ENCODE results near the gene SFXN5. TPM values are rescaled to one million over a fixed set of nuclear protein-coding genes. Genes with fewer than 3 reads are reported as not detected.
A peak's percentile ranks its signal among the peaks of the same experiment; 100 is the strongest.

The SFXN5 gene
- total and polyA plus RNA-seq, 2 donors (not counting 1 experiment from before 2014, with no cell fraction given): 5.8 to 13.9 TPM

DNA sequence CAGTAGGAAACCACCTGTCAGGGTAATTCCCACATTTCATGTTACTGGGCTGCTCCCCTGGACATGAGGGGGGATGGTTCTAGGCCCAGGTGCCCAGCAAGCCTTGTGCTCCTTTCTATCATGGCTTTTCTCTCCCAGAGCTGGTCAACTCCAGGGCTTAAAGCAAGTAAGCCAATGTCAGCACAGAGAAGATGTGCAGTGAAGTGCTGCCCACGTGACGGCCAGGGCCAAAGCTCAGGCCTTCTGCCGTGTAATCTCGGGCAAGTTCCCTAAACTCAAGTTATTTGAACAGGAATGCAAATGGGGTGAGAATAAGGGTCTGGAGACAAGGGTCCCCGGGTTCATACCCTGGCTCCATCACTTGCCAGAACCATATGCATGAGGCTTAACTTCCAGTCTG lies 16.5 kb downstream of the SFXN5 start:
- no peaks in the 10 kb centered on the region for H3K27me3 ChIP-seq (ENCODE audit: control insufficient read depth, insufficient read depth, low read length)
- peaks cover 2% of the 10 kb centered on the region for H3K36me3 ChIP-seq (ENCODE audit: control insufficient read depth, insufficient read depth, low read length)
- H3K4me2 ChIP-seq (ENCODE audit: extremely low read depth, insufficient read depth, low read length): no peak overlapping the region
- H4K20me1 ChIP-seq (ENCODE audit: control insufficient read depth, extremely low read depth, insufficient read depth, low read length): no peaks in the 10 kb centered on the region
- TF ChIP-seq EZH2 (IDR thresholded peaks at IDR 0.05; ENCODE audit: low read length, missing control alignments) (no peak), CTCF (conservative IDR thresholded peaks at IDR 0.05 in 1 of 2, IDR thresholded peaks at IDR 0.05 in 1 of 2; ENCODE audit: low read depth in 1 of 2, low read length in 2 of 2) (no peak)
- H3K79me2 ChIP-seq (ENCODE audit: control insufficient read depth, insufficient read depth, low read length): no peaks in the 10 kb centered on the region
- H3K9ac ChIP-seq (ENCODE audit: insufficient read depth, low read length): no peak overlapping the region
- H2AFZ ChIP-seq (ENCODE audit: low read length): no peak overlapping the region
- H3K9me3 ChIP-seq (ENCODE audit: control insufficient read depth, insufficient read depth, low read depth, low read length): no peaks in the 10 kb centered on the region
- no peak overlapping the region for H3K4me3 ChIP-seq (replicated peaks in 1 of 4; ENCODE audit: control extremely low read depth in 1 of 4, insufficient read depth in 1 of 4, low read depth in 3 of 4, low read length in 4 of 4)
- DNase-seq (ENCODE audit: low read depth in 2 of 2): no peak
- no peak overlapping the region for H3K27ac ChIP-seq (ENCODE audit: insufficient read depth, low read length)
- no peaks in the 10 kb centered on the region for H3K4me1 ChIP-seq (ENCODE audit: control insufficient read depth, extremely low read depth, insufficient read depth, low read length)

GRCh38 chr2:73053316-73054114 lies 18.0 kb downstream of the SFXN5 start:
- Histone ChIP-seq H3K36me3 (ENCODE audit: control insufficient read depth, insufficient read depth, low read length) (peaks cover 2% of the 10 kb centered on the region), H4K20me1 (ENCODE audit: control insufficient read depth, extremely low read depth, insufficient read depth, low read length) (no peaks in the 10 kb centered on the region), H3K4me1 (ENCODE audit: control insufficient read depth, extremely low read depth, insufficient read depth, low read length) (no peaks in the 10 kb centered on the region), H3K27me3 (ENCODE audit: control insufficient read depth, insufficient read depth, low read length) (no peaks in the 10 kb centered on the region), H3K4me2 (ENCODE audit: extremely low read depth, insufficient read depth, low read length) (no peak overlapping the region), H3K79me2 (ENCODE audit: control insufficient read depth, insufficient read depth, low read length) (no peaks in the 10 kb centered on the region), H3K27ac (ENCODE audit: insufficient read depth, low read length) (no peak overlapping the region), H3K9me3 (ENCODE audit: control insufficient read depth, insufficient read depth, low read depth, low read length) (no peaks in the 10 kb centered on the region), H2AFZ (ENCODE audit: low read length) (no peak overlapping the region), H3K4me3 (replicated peaks in 1 of 4; ENCODE audit: control extremely low read depth in 1 of 4, insufficient read depth in 1 of 4, low read depth in 3 of 4, low read length in 4 of 4) (no peak overlapping the region), H3K9ac (ENCODE audit: insufficient read depth, low read length) (no peak overlapping the region)
- no peak for TF ChIP-seq EZH2 (IDR thresholded peaks at IDR 0.05; ENCODE audit: low read length, missing control alignments)
- no peak for TF ChIP-seq CTCF (conservative IDR thresholded peaks at IDR 0.05 in 1 of 2, IDR thresholded peaks at IDR 0.05 in 1 of 2; ENCODE audit: low read depth in 1 of 2, low read length in 2 of 2)
- DNase-seq (ENCODE audit: low read depth in 2 of 2): peak; percentile 45 to 80

- H4K20me1 ChIP-seq (ENCODE audit: control insufficient read depth, extremely low read depth, insufficient read depth, low read length): no peaks in the 10 kb centered on the region
- no peaks in the 10 kb centered on the region for H3K79me2 ChIP-seq (ENCODE audit: control insufficient read depth, insufficient read depth, low read length)
- H3K9ac ChIP-seq (ENCODE audit: insufficient read depth, low read length): no peak overlapping the region
- DNase-seq (ENCODE audit: low read depth in 2 of 2): peak in 1 of 2 donors; percentile 79
- no peak overlapping the region for H3K27ac ChIP-seq (ENCODE audit: insufficient read depth, low read length)
- no peak overlapping the region for H3K4me2 ChIP-seq (ENCODE audit: extremely low read depth, insufficient read depth, low read length)
- no peak overlapping the region for H2AFZ ChIP-seq (ENCODE audit: low read length)
- no peaks in the 10 kb centered on the region for H3K9me3 ChIP-seq (ENCODE audit: control insufficient read depth, insufficient read depth, low read depth, low read length)
- TF ChIP-seq EZH2 (IDR thresholded peaks at IDR 0.05; ENCODE audit: low read length, missing control alignments) (no peak), CTCF (conservative IDR thresholded peaks at IDR 0.05 in 1 of 2, IDR thresholded peaks at IDR 0.05 in 1 of 2; ENCODE audit: low read depth in 1 of 2, low read length in 2 of 2) (no peak)
- H3K4me3 ChIP-seq (replicated peaks in 1 of 4; ENCODE audit: control extremely low read depth in 1 of 4, insufficient read depth in 1 of 4, low read depth in 3 of 4, low read length in 4 of 4): no peak overlapping the region
- no peaks in the 10 kb centered on the region for H3K27me3 ChIP-seq (ENCODE audit: control insufficient read depth, insufficient read depth, low read length)
- H3K36me3 ChIP-seq (ENCODE audit: control insufficient read depth, insufficient read depth, low read length): no peaks in the 10 kb centered on the region
- H3K4me1 ChIP-seq (ENCODE audit: control insufficient read depth, extremely low read depth, insufficient read depth, low read length): no peaks in the 10 kb centered on the region
These were observed 21.4 kb downstream of the SFXN5 start for GRCh38 chr2:73050121-73050545.

Data from fibroblast of lung (primary cell).